Activated T-cell treated with anti-CD3 and anti-CD28 coated beads, Interleukin-2, amount 50 U/mL, for 4 hours (primary cell): Measurements from ENCODE around the gene BHLHE23. TPM values are rescaled to one million over a fixed set of nuclear protein-coding genes. Genes with fewer than 3 reads are reported as not detected.
A peak's percentile ranks its signal among the peaks of the same experiment; 100 is the strongest.

Experiments
- ATAC-seq, 2 donors: fragments of 200-7000 bp; cut with Tn5 transposase; one replicate each; pipeline ENCODE4 v1.10.0; 2021
- DNase-seq: peaks from one replicate; pipeline ENCODE4 v3.0.0-alpha.2; 2020
- H3K27me3 Mint-ChIP-seq: one replicate; pipeline ENCODE4 v1.8.0; 2021; ENCODE audit warnings: low read depth, mixed read lengths
- H3K36me3 Mint-ChIP-seq: one replicate; pipeline ENCODE4 v1.8.0; 2022; ENCODE audit warnings: mixed read lengths; ENCODE audit not compliant: insufficient read depth
- H3K4me1 Mint-ChIP-seq: one replicate; pipeline ENCODE4 v1.8.0; 2021; ENCODE audit warnings: low read depth, mixed read lengths
- H3K4me3 Mint-ChIP-seq: one replicate; pipeline ENCODE4 v1.8.0; 2021; ENCODE audit warnings: mild to moderate bottlenecking, moderate library complexity, mixed read lengths
- H3K9me3 Mint-ChIP-seq: one replicate; pipeline ENCODE4 v1.8.0; 2021; ENCODE audit warnings: mixed read lengths
- total RNA-seq, 3 donors: library from RNA; stranded (reverse); gene quantifications; one replicate each; pipeline ENCODE4 v1.2.1, GENCODE V29; 2021

The BHLHE23 gene
- total RNA-seq, 3 donors from 2014 or later = not detected

GRCh38 chr20:63013207-63013606 lies 6.4 kb upstream of the BHLHE23 start:
- DNase-seq (no peak), ATAC-seq (no peak)
- Mint-ChIP-seq H3K4me3 (no peak overlapping the region), H3K36me3 (peaks cover 3% of the 10 kb centered on the region), H3K4me1 (peaks cover 19% of the 10 kb centered on the region), H3K9me3 (peaks cover 14% of the 10 kb centered on the region), H3K27me3 (peaks cover 38% of the 10 kb centered on the region)

GRCh38 chr20:63011798-63012197 lies 5.0 kb upstream of the BHLHE23 start:
- Mint-ChIP-seq H3K36me3 (peaks cover 3% of the 10 kb centered on the region), H3K4me3 (no peak overlapping the region), H3K27me3 (peaks cover 45% of the 10 kb centered on the region), H3K4me1 (peaks cover 24% of the 10 kb centered on the region), H3K9me3 (peaks cover 14% of the 10 kb centered on the region)
- ATAC-seq = no peak
- DNase-seq = no peak

DNA sequence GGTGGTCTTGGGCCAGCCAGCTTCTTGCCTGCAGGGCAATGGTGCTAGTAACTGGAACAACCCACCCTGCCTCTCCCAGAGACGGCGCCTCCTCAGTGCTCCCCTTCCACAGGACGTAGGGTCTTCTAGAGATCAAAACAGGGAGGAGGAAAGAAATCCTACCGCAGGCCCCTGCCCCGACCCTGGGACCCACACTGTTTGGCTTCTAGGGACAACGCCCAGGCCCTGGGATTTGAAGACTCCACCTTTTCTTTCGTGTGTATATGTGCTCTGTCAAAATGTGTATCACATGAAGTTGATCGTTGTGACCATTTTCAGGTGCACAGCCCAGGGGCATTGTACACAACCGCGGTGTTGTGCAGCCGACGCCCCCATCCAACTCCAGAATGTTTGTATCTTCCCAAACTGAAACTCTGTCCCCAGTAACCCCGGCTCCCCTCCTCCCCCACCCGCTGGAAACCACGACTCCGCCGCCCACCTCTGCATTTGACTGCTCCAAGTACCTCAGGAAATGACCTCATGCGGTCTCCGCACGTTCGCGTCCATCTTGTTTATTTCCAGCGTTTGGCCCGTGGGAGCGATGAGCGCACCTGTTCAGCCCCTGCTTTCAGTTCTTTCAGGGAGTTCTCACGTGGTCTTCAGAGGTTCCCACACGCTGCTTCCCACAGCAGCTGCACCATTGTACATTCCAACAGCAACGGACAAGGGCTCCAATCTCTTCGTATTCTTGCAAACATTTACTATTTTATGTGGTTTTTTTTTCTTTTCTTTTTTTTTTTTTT lies 3.4 kb upstream of the BHLHE23 start:
- H3K4me1 Mint-ChIP-seq = peaks cover 27% of the 10 kb centered on the region

DNA sequence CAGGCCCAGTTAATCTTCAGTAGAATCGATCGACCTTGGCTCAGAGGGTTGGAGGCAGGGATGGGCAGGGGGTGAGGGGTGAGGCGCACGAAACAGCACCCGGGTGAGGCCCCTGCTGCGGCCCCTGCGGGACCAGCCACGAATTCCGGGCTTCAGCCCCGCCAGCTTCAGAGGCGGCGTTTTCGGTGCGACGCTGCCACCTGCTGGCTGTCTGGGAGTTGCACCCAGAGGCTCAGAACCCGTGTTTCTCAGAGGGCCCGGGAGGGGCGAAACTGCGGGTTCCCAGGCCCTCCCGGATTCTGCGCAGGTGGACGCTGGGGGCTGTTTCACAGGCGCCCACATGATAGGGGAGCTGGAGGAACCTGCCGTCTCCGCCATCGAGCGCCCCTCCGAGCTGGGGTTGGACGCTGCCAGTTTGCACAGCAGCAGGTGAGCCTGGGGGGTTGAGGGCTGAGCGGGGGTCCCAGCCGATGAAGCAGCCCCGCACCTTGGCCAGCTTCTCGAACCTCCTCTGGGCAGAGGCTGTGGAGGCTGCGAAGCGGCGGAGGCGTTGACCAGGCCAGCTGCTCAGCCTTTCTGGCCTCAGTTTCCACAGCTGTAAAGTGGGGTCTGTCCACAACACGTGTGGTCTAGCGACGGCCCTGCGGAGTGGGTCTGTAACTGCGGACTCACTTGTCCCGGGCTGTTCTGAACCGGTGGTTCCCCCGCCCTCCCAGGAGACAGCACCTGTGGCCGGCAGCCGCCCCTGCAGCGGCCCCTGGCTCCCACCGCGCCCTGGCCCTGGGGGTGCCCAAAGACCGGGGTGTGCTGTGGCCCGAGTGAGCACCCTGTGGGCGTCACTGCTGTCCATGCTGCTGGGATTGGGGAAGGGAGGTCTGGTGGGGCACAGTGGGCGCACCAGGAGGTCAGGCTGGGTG lies 2.5 kb upstream of the BHLHE23 start:
- peak; percentile 76 to 80 for ATAC-seq
- DNase-seq = peak; percentile 84
- Mint-ChIP-seq H3K4me3 (peak overlapping the region; percentile 85), H3K27me3 (peaks cover 42% of the 10 kb centered on the region), H3K36me3 (peaks cover 3% of the 10 kb centered on the region), H3K4me1 (peaks cover 31% of the 10 kb centered on the region), H3K9me3 (peaks cover 14% of the 10 kb centered on the region)

More for the DNA sequence above, 3.4 kb upstream of the BHLHE23 start:
- peaks cover 43% of the 10 kb centered on the region for H3K27me3 Mint-ChIP-seq
- peaks cover 3% of the 10 kb centered on the region for H3K36me3 Mint-ChIP-seq
- ATAC-seq (peak; percentile 42 to 61), DNase-seq (peak; percentile 68)
- H3K4me3 Mint-ChIP-seq = peak overlapping the region; percentile 85
- peaks cover 14% of the 10 kb centered on the region for H3K9me3 Mint-ChIP-seq

GRCh38 chr20:63008541-63009044 lies 1.8 kb upstream of the BHLHE23 start:
- peaks cover 32% of the 10 kb centered on the region for H3K4me1 Mint-ChIP-seq
- ATAC-seq (no peak), DNase-seq (no peak)
- peak overlapping the region; percentile 6 for H3K4me3 Mint-ChIP-seq
- peaks cover 42% of the 10 kb centered on the region for H3K27me3 Mint-ChIP-seq
- H3K36me3 Mint-ChIP-seq = no peaks in the 10 kb centered on the region
- peaks cover 7% of the 10 kb centered on the region for H3K9me3 Mint-ChIP-seq

DNA sequence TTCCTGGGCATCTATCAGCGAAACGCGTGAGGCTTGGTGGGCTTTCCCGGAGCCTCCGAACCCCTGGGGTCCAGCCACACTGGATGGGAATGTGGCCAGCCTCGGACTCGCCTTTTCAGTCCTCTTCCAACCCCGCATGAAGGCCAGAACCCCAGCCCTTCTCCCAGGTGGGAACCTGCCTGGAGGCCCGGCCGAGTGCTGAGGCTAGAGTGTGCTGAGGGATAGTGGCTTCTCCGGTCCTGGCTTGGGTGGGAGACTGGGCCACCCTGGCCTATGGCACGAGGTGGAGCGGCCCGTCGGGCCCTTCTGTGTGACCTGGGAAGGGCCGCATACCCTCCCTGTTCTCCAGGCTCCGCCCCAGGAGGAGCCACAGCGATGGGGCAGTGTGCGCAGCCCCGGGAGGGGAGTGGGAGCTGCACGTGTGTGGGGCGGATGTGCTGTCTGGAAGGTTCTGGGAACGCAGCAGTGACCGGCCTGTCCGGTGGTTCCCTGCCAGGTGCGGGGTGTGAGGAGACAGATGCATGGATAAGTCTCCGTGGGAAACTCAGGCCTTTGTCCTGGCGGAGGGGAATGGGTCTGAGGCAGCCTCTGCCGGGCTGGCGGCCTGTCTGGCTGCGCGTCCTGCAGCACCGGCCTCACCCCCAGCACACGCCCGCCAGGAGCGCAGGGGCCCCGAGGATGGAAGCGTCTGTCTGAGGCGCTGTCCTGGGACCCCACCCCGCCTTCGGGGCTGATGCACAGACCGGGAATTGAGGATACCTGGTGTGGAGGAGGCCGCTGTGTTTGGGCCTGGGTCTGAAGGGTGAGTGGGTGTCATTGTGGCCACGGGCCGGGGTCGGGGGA lies 1.1 kb upstream of the BHLHE23 start:
- H3K27me3 Mint-ChIP-seq = peaks cover 46% of the 10 kb centered on the region
- ATAC-seq (no peak), DNase-seq (no peak)
- H3K36me3 Mint-ChIP-seq = no peaks in the 10 kb centered on the region
- peaks cover under 1% of the 10 kb centered on the region for H3K9me3 Mint-ChIP-seq
- no peak overlapping the region for H3K4me3 Mint-ChIP-seq
- H3K4me1 Mint-ChIP-seq = peaks cover 32% of the 10 kb centered on the region

DNA sequence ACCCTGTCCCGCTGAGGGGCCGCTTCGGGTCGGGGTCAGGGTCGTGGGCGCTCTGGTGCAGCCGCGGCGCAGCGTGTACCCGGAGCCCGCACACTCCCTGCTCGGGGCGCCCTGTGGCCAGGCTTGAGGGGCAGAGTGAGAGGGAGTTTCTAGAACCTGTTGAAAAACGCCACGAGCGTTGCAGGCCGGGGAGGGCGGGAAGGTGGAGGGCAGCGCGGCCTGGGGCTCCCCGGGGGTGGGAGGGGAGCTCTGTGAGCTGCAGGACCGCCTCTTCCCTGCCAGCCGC lies 539 bp upstream of the BHLHE23 start:
- H3K4me3 Mint-ChIP-seq = no peak overlapping the region
- DNase-seq = no peak
- H3K9me3 Mint-ChIP-seq = no peaks in the 10 kb centered on the region
- no peaks in the 10 kb centered on the region for H3K36me3 Mint-ChIP-seq
- H3K27me3 Mint-ChIP-seq = peaks cover 50% of the 10 kb centered on the region
- ATAC-seq = no peak
- H3K4me1 Mint-ChIP-seq = peaks cover 32% of the 10 kb centered on the region

DNA sequence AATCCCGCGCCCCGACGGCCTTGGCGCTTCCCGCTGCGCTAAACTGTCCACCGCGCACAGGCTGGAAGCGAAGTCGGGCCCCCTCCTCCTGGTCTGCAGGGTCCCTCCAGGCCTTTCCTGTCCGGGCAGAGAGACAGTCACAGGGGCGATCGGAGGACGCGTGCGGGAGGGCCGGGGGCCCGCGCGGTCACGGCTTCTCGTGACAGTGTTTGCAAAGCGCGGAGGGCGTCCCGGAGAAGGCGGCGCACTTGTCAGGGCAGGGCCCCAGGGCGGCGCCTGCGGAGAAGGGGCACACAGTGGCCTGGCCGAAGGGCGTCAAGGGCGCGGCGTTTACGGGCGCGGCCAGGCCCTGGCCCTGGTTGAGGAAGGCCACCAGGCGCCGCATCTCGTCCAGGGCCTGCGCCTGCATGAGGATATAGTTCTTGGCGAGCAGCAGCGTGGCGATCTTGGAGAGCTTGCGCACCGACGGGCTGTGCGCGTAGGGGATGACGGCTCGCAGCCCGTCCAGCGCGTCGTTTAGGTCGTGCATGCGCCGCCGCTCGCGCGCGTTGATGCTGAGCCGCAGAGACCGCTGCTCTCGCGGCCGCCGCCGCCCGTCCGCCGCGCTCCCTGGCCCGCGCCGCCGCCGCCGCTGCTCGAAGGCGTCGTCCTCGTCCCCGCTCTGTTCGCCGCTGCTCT lies 763 bp downstream of the BHLHE23 start:
- Mint-ChIP-seq H3K27me3 (peaks cover 61% of the 10 kb centered on the region), H3K4me1 (peaks cover 32% of the 10 kb centered on the region), H3K4me3 (no peak overlapping the region), H3K9me3 (no peaks in the 10 kb centered on the region), H3K36me3 (no peaks in the 10 kb centered on the region)
- ATAC-seq (peak in 1 of 2 donors; percentile 10), DNase-seq (no peak)

- ATAC-seq (no peak), DNase-seq (no peak)
- Mint-ChIP-seq H3K4me1 (peaks cover 30% of the 10 kb centered on the region), H3K9me3 (no peaks in the 10 kb centered on the region), H3K36me3 (no peaks in the 10 kb centered on the region), H3K27me3 (peaks cover 66% of the 10 kb centered on the region), H3K4me3 (no peak overlapping the region)
These were observed 1.4 kb downstream of the BHLHE23 start for GRCh38 chr20:63005365-63005861.

DNA sequence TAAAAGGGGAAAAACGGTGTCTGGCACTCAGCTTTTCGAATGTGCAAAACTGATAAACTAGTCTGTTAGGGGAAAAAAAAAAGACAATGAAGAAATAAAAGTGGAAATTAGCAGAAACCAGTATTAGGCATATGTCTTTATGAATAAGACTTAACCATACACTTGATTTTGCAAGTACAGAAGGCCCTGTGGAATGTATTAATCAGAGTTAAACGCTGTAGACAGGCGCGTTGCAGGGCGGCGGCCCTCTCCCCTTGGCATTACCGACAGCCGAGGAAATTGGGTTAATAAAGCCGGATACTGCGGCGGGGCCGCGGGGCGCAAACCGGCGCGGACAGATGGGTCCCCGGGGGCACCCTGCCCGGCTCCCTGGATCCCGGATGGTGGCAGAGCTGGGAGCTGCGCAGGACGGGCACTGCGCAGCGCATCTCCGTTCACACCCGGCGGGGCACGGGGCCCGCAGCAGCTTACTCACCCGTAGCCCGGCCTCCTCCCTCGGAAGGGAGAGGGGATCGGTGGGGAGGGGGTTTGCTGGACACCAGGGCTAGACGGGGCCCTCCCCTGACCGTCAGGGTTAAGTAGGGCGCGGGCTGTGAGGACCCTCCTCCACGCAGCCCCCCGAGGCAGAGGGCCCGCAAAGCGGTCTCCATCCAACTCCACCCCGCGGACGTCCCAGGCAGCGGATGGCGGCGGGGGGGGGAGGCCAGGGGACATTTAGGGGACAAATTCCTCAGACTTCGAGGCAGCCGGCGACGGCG lies 2.0 kb downstream of the BHLHE23 start:
- peaks cover 24% of the 10 kb centered on the region for H3K4me1 Mint-ChIP-seq
- H3K27me3 Mint-ChIP-seq = peaks cover 71% of the 10 kb centered on the region
- ATAC-seq (no peak), DNase-seq (no peak)
- H3K9me3 Mint-ChIP-seq = no peaks in the 10 kb centered on the region
- H3K36me3 Mint-ChIP-seq = no peaks in the 10 kb centered on the region
- H3K4me3 Mint-ChIP-seq = no peak overlapping the region

DNA sequence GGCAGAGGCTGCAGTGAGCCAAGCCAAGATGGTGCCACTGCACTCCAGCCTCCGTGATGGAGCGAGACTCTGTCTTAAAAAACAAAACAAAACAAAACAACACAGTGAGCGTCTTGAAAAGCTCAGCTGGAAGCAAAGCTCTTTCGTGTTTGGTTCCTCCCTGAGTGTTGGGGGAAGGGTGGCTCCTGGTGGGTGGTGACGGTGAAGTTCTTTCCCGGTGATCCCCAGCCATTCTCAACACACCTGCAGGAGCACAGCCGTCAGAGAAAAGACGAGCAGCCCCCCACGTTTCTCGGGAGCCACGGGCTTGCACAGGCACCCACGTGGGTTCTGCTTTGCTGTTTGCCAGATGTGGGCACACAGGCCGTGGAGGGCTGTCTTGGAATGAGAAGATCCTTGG lies 3.2 kb downstream of the BHLHE23 start:
- Mint-ChIP-seq H3K36me3 (no peaks in the 10 kb centered on the region), H3K27me3 (peaks cover 76% of the 10 kb centered on the region), H3K4me3 (no peak overlapping the region), H3K9me3 (no peaks in the 10 kb centered on the region), H3K4me1 (peaks cover 14% of the 10 kb centered on the region)
- DNase-seq (no peak), ATAC-seq (no peak)

GRCh38 chr20:63002511-63002910 lies 4.3 kb downstream of the BHLHE23 start:
- no peak for ATAC-seq
- H3K4me3 Mint-ChIP-seq = no peak overlapping the region
- peaks cover 76% of the 10 kb centered on the region for H3K27me3 Mint-ChIP-seq

GRCh38 chr20:63000958-63001357 lies 5.8 kb downstream of the BHLHE23 start:
- Mint-ChIP-seq H3K27me3 (peaks cover 79% of the 10 kb centered on the region), H3K4me3 (no peak overlapping the region), H3K36me3 (no peaks in the 10 kb centered on the region)

More at GRCh38 chr20:63002511-63002910, 4.3 kb downstream of the BHLHE23 start:
- Mint-ChIP-seq H3K36me3 (no peaks in the 10 kb centered on the region), H3K4me1 (peaks cover 7% of the 10 kb centered on the region), H3K9me3 (no peaks in the 10 kb centered on the region)
- no peak for DNase-seq

More at GRCh38 chr20:63000958-63001357, 5.8 kb downstream of the BHLHE23 start:
- H3K9me3 Mint-ChIP-seq = no peaks in the 10 kb centered on the region
- H3K4me1 Mint-ChIP-seq = peaks cover 7% of the 10 kb centered on the region
- no peak for DNase-seq
- ATAC-seq = no peak
